AG04449 (cell line): Measurements from ENCODE around the gene PTPN7.

Source experiments
- CTCF ChIA-PET: fragments of 350-600 bp; formaldehyde crosslinking; extraction: SDS; loops from one replicate; lab custom pipeline; 2021; ENCODE audit warnings: antibody characterized with exemption; lab: Yijun Ruan, JAX
- POLR2A ChIA-PET: fragments of 400-600, 350-600 bp; formaldehyde crosslinking; extraction: SDS; loops from one replicate; lab custom pipeline; 2020; ENCODE audit warnings: antibody characterized with exemption, inconsistent platforms; lab: Yijun Ruan, JAX
- DNase-seq: peaks from one replicate; pipeline ENCODE4 v3.0.0-alpha.2; 2010; ENCODE audit warnings: low read depth, low spot score
- H3K4me3 ChIP-seq: 2 replicates; pipeline ENCODE4 v1.5.1; 2011; ENCODE audit warnings: low read depth, mild to moderate bottlenecking, control low read depth, low read length
- CTCF ChIP-seq: IDR thresholded peaks from one replicate; pipeline ENCODE4 v1.5.1; 2011; ENCODE audit warnings: mild to moderate bottlenecking, moderate library complexity, low read length, control low read depth, inconsistent platforms; ENCODE audit not compliant: insufficient read depth; ENCODE audit errors: missing control alignments

The PTPN7 gene

DNA sequence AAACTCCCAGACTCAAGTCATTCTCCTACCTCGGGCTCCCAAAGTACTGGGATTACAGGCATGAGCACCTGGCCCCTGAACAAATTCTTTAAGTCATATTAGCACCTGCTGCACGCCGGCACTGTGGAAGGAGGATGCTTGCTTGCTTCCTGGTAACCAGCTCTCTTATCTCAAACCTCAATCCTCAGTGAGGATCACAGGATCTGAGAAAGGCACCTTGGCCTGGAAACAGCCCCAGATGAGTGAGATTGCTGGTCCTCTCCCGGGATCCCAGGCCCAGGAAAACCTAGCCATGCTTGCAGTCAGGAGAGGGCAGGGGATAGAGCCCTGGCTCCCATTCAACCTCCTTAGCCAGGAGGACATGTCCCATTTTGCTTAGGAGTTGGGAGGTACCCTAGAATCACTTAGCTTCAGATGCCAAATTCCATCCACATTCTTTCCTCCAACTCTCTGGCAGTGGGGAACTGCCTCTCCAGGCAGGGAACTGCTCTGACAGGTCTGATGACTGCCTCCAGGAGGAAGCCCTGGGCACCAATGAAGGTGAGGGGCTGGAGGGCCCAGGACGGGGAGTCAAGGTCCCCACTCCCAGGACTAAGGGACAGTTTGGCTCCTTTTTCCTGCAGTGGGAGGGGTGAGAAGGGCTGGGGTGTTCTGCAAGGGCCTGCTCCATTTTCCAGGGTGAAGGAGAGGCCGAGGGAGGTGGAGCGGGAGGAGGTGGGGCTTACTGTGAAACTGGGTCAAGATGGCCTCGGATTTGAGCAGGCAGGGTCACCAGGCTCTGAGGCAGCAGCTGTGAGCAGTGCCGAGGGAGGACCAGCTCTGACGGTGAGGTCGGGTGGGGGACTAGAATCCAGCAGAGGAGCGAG is 28.2 kb downstream of the PTPN7 start:
- ChIA-PET CTCF (interaction anchor here (1.0 to 9.9 kb wide), 5 partner anchors 9 to 132 kb away, joined by 3 to 179 read pairs (median 113); partner anchors contain the start of genes ELF3 and GPR37L1), POLR2A (interaction anchor here (0.5 kb wide), 1 partner anchor 112 kb away, joined by 3 read pairs; no protein-coding TSS in a partner anchor)
- DNase-seq = no peak
- TF ChIP-seq CTCF = no peak
- no peak overlapping the region for H3K4me3 ChIP-seq

GRCh38 chr1:202130816-202131522 is 29.4 kb downstream of the PTPN7 start:
- no peak for DNase-seq
- no peak overlapping the region for H3K4me3 ChIP-seq
- CTCF ChIA-PET = interaction anchor here (1.0 to 9.9 kb wide), 5 partner anchors 9 to 131 kb away, joined by 3 to 179 read pairs (median 113); partner anchors contain the start of genes ELF3 and GPR37L1
- TF ChIP-seq CTCF = no peak
- POLR2A ChIA-PET = no interaction called here

DNA sequence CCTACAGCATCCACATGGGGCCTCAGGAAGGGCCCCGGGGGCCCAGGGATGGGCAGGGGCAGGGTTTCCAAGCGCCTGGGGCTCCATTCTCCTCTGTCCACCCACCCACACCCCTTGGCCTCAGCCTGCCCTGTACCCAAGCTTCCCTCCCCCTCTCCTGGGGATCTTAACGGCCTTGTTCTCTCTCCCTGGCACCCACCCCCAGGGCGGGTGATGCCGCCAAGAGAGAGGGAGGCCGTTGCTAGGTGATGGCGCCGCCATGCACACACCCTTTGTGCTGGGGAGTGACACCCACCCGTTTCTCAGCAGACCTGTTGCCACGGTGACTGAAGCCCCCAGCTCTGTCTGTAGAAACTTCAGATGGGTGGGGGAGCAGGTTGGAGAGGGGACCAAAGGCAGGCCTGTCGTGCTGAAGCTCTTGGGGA is 30.1 kb downstream of the PTPN7 start:
- CTCF ChIA-PET = interaction anchor here (1.0 to 9.9 kb wide), 4 partner anchors 8 to 130 kb away, joined by 3 to 179 read pairs (median 131); partner anchors contain the start of genes ELF3 and GPR37L1
- TF ChIP-seq CTCF = no peak
- H3K4me3 ChIP-seq = no peak overlapping the region
- POLR2A ChIA-PET = no interaction called here
- no peak for DNase-seq

- POLR2A ChIA-PET = interaction anchor here (0.6 kb wide), 1 partner anchor 244 kb away, joined by 3 read pairs; no protein-coding TSS in a partner anchor
- no peak for DNase-seq
- CTCF ChIA-PET = interaction anchor here (1.0 to 9.9 kb wide), 4 partner anchors 8 to 130 kb away, joined by 3 to 179 read pairs (median 131); partner anchors contain the start of genes ELF3 and GPR37L1
- no peak overlapping the region for H3K4me3 ChIP-seq
- no peak for TF ChIP-seq CTCF
Measured at GRCh38 chr1:202129453-202130296, 30.7 kb downstream of the PTPN7 start.

DNA sequence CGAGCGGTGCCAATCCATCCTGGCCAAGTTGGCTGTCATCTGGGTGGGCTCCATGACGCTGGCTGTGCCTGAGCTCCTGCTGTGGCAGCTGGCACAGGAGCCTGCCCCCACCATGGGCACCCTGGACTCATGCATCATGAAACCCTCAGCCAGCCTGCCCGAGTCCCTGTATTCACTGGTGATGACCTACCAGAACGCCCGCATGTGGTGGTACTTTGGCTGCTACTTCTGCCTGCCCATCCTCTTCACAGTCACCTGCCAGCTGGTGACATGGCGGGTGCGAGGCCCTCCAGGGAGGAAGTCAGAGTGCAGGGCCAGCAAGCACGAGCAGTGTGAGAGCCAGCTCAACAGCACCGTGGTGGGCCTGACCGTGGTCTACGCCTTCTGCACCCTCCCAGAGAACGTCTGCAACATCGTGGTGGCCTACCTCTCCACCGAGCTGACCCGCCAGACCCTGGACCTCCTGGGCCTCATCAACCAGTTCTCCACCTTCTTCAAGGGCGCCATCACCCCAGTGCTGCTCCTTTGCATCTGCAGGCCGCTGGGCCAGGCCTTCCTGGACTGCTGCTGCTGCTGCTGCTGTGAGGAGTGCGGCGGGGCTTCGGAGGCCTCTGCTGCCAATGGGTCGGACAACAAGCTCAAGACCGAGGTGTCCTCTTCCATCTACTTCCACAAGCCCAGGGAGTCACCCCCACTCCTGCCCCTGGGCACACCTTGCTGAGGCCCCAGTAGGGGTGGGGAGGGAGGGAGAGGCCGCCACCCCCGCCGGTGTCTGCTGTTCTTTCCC is 32.4 kb downstream of the PTPN7 start:
- no peak for DNase-seq

More for the DNA sequence above, 32.4 kb downstream of the PTPN7 start:
- TF ChIP-seq CTCF = no peak
- H3K4me3 ChIP-seq = no peak overlapping the region
- ChIA-PET POLR2A (interaction anchor here (0.7 kb wide), 1 partner anchor 210 kb away, joined by 3 read pairs; no protein-coding TSS in a partner anchor), CTCF (interaction anchor here (1.8 kb wide), 1 partner anchor 9 kb away, joined by 7 read pairs; no protein-coding TSS in a partner anchor)
